Small intestine (tissue), 7 donors: ENCODE results near the gene KANSL1. TPM values are rescaled to one million over a fixed set of nuclear protein-coding genes. Genes with fewer than 3 reads are reported as not detected.
A peak's percentile ranks its signal among the peaks of the same experiment; 100 is the strongest.

Experiments
- DNase-seq, 2 donors: peaks; one replicate each; pipeline versions ENCODE4 v3.0.0 to v3.0.0-alpha.2; 2013
- FAIRE-seq: peaks from 2 replicates; lab custom pipeline; 2012; peaks lifted over from hg19 to GRCh38; lab: Jason Lieb, UNC
- H3K27ac ChIP-seq, 3 donors: one replicate each; pipeline ENCODE4 v1.5.1; 2013; ENCODE audit warnings: low read length in 2 of 3, mild to moderate bottlenecking in 2 of 3, control low read depth in 1 of 3, inconsistent platforms in 1 of 3, low read depth in 1 of 3, moderate library complexity in 1 of 3
- H3K27me3 ChIP-seq, 3 donors: one replicate each; pipeline ENCODE4 v1.6.1; 2013; ENCODE audit warnings: low read length in 3 of 3, inconsistent platforms in 1 of 3; ENCODE audit not compliant: control insufficient read depth in 3 of 3, insufficient read depth in 3 of 3
- H3K36me3 ChIP-seq, 3 donors: one replicate each; pipeline ENCODE4 v1.6.1; 2013; ENCODE audit warnings: low read length in 3 of 3, inconsistent platforms in 1 of 3, low read depth in 1 of 3, mild to moderate bottlenecking in 1 of 3, moderate library complexity in 1 of 3; ENCODE audit not compliant: control insufficient read depth in 3 of 3, insufficient read depth in 2 of 3
- H3K4me1 ChIP-seq, 3 donors: one replicate each; pipeline ENCODE4 v1.6.1; 2013; ENCODE audit warnings: low read length in 2 of 3, inconsistent platforms in 1 of 3, low read depth in 1 of 3, mild to moderate bottlenecking in 1 of 3, moderate library complexity in 1 of 3; ENCODE audit not compliant: control insufficient read depth in 3 of 3, insufficient read depth in 2 of 3
- H3K4me3 ChIP-seq, 3 donors: one replicate each; pipeline ENCODE4 v1.5.1; 2013; ENCODE audit warnings: low read length in 3 of 3, control low read depth in 1 of 3, inconsistent platforms in 1 of 3, low read depth in 1 of 3, mild to moderate bottlenecking in 1 of 3, moderate library complexity in 1 of 3
- H3K9me3 ChIP-seq, 2 donors: one replicate each; pipeline ENCODE4 v1.6.1; 2013; ENCODE audit warnings: low read depth in 1 of 2, low read length in 1 of 2; ENCODE audit not compliant: control insufficient read depth in 2 of 2, insufficient read depth in 1 of 2
- WGBS, 3 donors: extraction: QIAGEN DNeasy Blood & Tissue Kit; methylation state at CpG; one replicate each; pipeline ENCODE4 v1.1.7; 2013; 5-methylcytosine and 5-hydroxymethylcytosine counted together
- polyA plus RNA-seq, 4 donors: library from polyadenylated mRNA; stranded (reverse) in 3 of 4; unstranded in 1 of 4; fragments of 200-250 nt in 3 of 4; fragments of 120-200 nt in 1 of 4; gene quantifications; one replicate each; pipeline versions ENCODE4 v1.2.1 to v1.2.3, GENCODE V29; 2013
- donor health status: healthy with polysubstance abuse.
- donor health status: control.
- donor health status: control.
- donor health status: Bipolar disorder and iron deficiency.
- donor health status: healthy.

KANSL1 gene
- polyA plus RNA-seq, 4 donors: 12.7 to 54.0 (median 20.2) TPM

GRCh38 chr17:46031440-46031839 lies 161.8 kb downstream of the KANSL1 start:
- DNase-seq: no peak
- Histone ChIP-seq H3K36me3 (peaks cover 29 to 63% (median 31%) of the 10 kb centered on the region in 3 donors), H3K4me3 (no peak overlapping the region), H3K27ac (no peak overlapping the region), H3K9me3 (no peaks in the 10 kb centered on the region), H3K4me1 (peaks cover 0 to 3% (median 0%) of the 10 kb centered on the region in 3 donors), H3K27me3 (no peaks in the 10 kb centered on the region)
- no peak for FAIRE-seq
- WGBS, 3 donors: 94 to 95% (median 94%) methylated on average over 16 of the region's 16 CpGs

- peaks cover 25 to 66% (median 27%) of the 10 kb centered on the region in 3 donors for H3K36me3 ChIP-seq
- H3K27ac ChIP-seq: no peak overlapping the region
- peaks cover 0 to 2% (median 0%) of the 10 kb centered on the region in 3 donors for H3K4me1 ChIP-seq
- no peak for FAIRE-seq
- no peak for DNase-seq
- H3K4me3 ChIP-seq: no peak overlapping the region
- 86 to 87% (median 87%) methylated on average over 3 of the region's 3 CpGs for WGBS, 3 donors
- no peaks in the 10 kb centered on the region for H3K27me3 ChIP-seq
- H3K9me3 ChIP-seq: no peaks in the 10 kb centered on the region
Observed at GRCh38 chr17:46030752-46031151, 162.5 kb downstream of the KANSL1 start.

GRCh38 chr17:46029627-46030026 lies 163.6 kb downstream of the KANSL1 start:
- H3K36me3 ChIP-seq: peaks cover 25 to 76% (median 26%) of the 10 kb centered on the region in 3 donors

GRCh38 chr17:46028981-46029565 lies 164.2 kb downstream of the KANSL1 start:
- no peaks in the 10 kb centered on the region for H3K4me1 ChIP-seq
- H3K9me3 ChIP-seq: no peaks in the 10 kb centered on the region
- no peaks in the 10 kb centered on the region for H3K27me3 ChIP-seq
- DNase-seq: no peak
- WGBS, 3 donors: 75 to 77% (median 76%) methylated on average over 4 of the region's 4 CpGs
- no peak overlapping the region for H3K4me3 ChIP-seq
- FAIRE-seq: no peak
- H3K36me3 ChIP-seq: peaks cover 24 to 76% (median 25%) of the 10 kb centered on the region in 3 donors
- H3K27ac ChIP-seq: no peak overlapping the region

More at GRCh38 chr17:46029627-46030026, 163.6 kb downstream of the KANSL1 start:
- WGBS, 3 donors: 93 to 98% (median 97%) methylated on average over 6 of the region's 6 CpGs
- Histone ChIP-seq H3K27me3 (no peaks in the 10 kb centered on the region), H3K27ac (no peak overlapping the region), H3K4me3 (no peak overlapping the region), H3K4me1 (no peaks in the 10 kb centered on the region), H3K9me3 (no peaks in the 10 kb centered on the region)
- DNase-seq: no peak
- no peak for FAIRE-seq

GRCh38 chr17:46028374-46028773 lies 164.9 kb downstream of the KANSL1 start:
- 82 to 86% (median 83%) methylated on average over 3 of the region's 3 CpGs for WGBS, 3 donors
- Histone ChIP-seq H3K27me3 (no peaks in the 10 kb centered on the region), H3K9me3 (no peaks in the 10 kb centered on the region), H3K4me1 (no peaks in the 10 kb centered on the region), H3K4me3 (no peak overlapping the region), H3K27ac (no peak overlapping the region), H3K36me3 (peaks cover 17 to 80% (median 24%) of the 10 kb centered on the region in 3 donors)
- DNase-seq (no peak), FAIRE-seq (no peak)

- H3K4me1 ChIP-seq: no peaks in the 10 kb centered on the region
- H3K27ac ChIP-seq: no peak overlapping the region
- WGBS, 3 donors: 80 to 83% (median 82%) methylated on average over 4 of the region's 4 CpGs
- H3K4me3 ChIP-seq: no peak overlapping the region
- no peaks in the 10 kb centered on the region for H3K27me3 ChIP-seq
- H3K36me3 ChIP-seq: peaks cover 13 to 79% (median 19%) of the 10 kb centered on the region in 3 donors
- FAIRE-seq (no peak), DNase-seq (no peak)
- H3K9me3 ChIP-seq: no peaks in the 10 kb centered on the region
Observed at GRCh38 chr17:46027976-46028325, 165.3 kb downstream of the KANSL1 start.

GRCh38 chr17:46027048-46027975 lies 165.9 kb downstream of the KANSL1 start:
- Histone ChIP-seq H3K36me3 (peaks cover 13 to 80% (median 14%) of the 10 kb centered on the region in 3 donors), H3K27me3 (no peaks in the 10 kb centered on the region), H3K9me3 (no peaks in the 10 kb centered on the region), H3K27ac (peak overlapping the region in 1 of 3 donors; percentile 24), H3K4me3 (no peak overlapping the region), H3K4me1 (no peaks in the 10 kb centered on the region)
- no peak for DNase-seq
- FAIRE-seq: no peak
- WGBS, 3 donors: 78 to 83% (median 80%) methylated on average over 12 of the region's 12 CpGs

- Histone ChIP-seq H3K27ac (peak overlapping the region in 1 of 3 donors; percentile 24), H3K36me3 (peaks cover 6 to 80% (median 6%) of the 10 kb centered on the region in 3 donors), H3K4me3 (no peak overlapping the region), H3K27me3 (no peaks in the 10 kb centered on the region), H3K4me1 (no peaks in the 10 kb centered on the region), H3K9me3 (no peaks in the 10 kb centered on the region)
- no peak for FAIRE-seq
- DNase-seq: no peak
- 81 to 86% (median 83%) methylated on average over 17 of the region's 17 CpGs for WGBS, 3 donors
Observed at GRCh38 chr17:46026166-46027047, 166.8 kb downstream of the KANSL1 start.
